Activated T-helper 1 cell treated with anti-CD3 and anti-CD28 coated beads, Interleukin-12 subunit alpha, Interleukin-12 subunit beta, Interleukin-2, Interleukin-4 antibody, amounts not matched to agents 30 ng/mL and 10 ng/mL and 1 ng/mL, durations not matched to agents 14 hours and 24 hours and 36 hours (primary cell): ENCODE data around the gene ZC3H13. TPM values are rescaled to one million over a fixed set of nuclear protein-coding genes. Genes with fewer than 3 reads are reported as not detected.

ENCODE experiments used
- DNase-seq: peaks from one replicate; pipeline ENCODE4 v3.0.0; 2021; ENCODE audit warnings: low spot score
- H3K27ac Mint-ChIP-seq: one replicate; pipeline ENCODE4 v1.8.0; 2021; ENCODE audit warnings: mild to moderate bottlenecking, mixed read lengths
- H3K27me3 Mint-ChIP-seq: one replicate; pipeline ENCODE4 v1.8.0; 2022; ENCODE audit warnings: mild to moderate bottlenecking, moderate library complexity, mixed read lengths; ENCODE audit not compliant: insufficient read depth
- H3K36me3 Mint-ChIP-seq: one replicate; pipeline ENCODE4 v1.8.0; 2021; ENCODE audit warnings: low read depth, mixed read lengths
- H3K4me1 Mint-ChIP-seq: one replicate; pipeline ENCODE4 v1.8.0; 2021; ENCODE audit warnings: low read depth, mixed read lengths
- H3K4me3 Mint-ChIP-seq: one replicate; pipeline ENCODE4 v1.8.0; 2021; ENCODE audit warnings: mild to moderate bottlenecking, moderate library complexity, mixed read lengths
- H3K9me3 Mint-ChIP-seq: one replicate; pipeline ENCODE4 v1.8.0; 2021; ENCODE audit warnings: mixed read lengths
- intact Hi-C: fragments of 100-400 bp; cut with micrococcal nuclease; formaldehyde crosslinking; loops from one replicate; pipeline ENCODE4 v1.15.1; 2024
- total RNA-seq: library from RNA; stranded (reverse); gene quantifications from 2 replicates; pipeline ENCODE4 v1.2.3, GENCODE V29; 2022

The ZC3H13 gene
- total RNA-seq, 1 donor from 2014 or later, result 52.0 TPM

GRCh38 chr13:46085737-46086136 is 33.2 kb upstream of the ZC3H13 start:
- intact Hi-C loops, result no loop called here
- Mint-ChIP-seq H3K4me3 (no peak overlapping the region), H3K27ac (no peak overlapping the region), H3K36me3 (no peaks in the 10 kb centered on the region), H3K27me3 (peaks cover 3% of the 10 kb centered on the region), H3K9me3 (no peaks in the 10 kb centered on the region), H3K4me1 (peaks cover 4% of the 10 kb centered on the region)
- DNase-seq, result no peak

GRCh38 chr13:46082324-46082723 is 29.8 kb upstream of the ZC3H13 start:
- Mint-ChIP-seq H3K9me3 (no peaks in the 10 kb centered on the region), H3K4me1 (no peaks in the 10 kb centered on the region), H3K4me3 (no peak overlapping the region), H3K36me3 (no peaks in the 10 kb centered on the region), H3K27me3 (peaks cover 6% of the 10 kb centered on the region), H3K27ac (no peak overlapping the region)
- intact Hi-C loops, result no loop called here
- DNase-seq, result no peak

GRCh38 chr13:46079770-46080169 is 27.2 kb upstream of the ZC3H13 start:
- no peak overlapping the region for H3K27ac Mint-ChIP-seq
- no peaks in the 10 kb centered on the region for H3K36me3 Mint-ChIP-seq
- H3K4me3 Mint-ChIP-seq, result no peak overlapping the region
- H3K9me3 Mint-ChIP-seq, result no peaks in the 10 kb centered on the region
- intact Hi-C loops, result no loop called here
- H3K4me1 Mint-ChIP-seq, result no peaks in the 10 kb centered on the region
- DNase-seq, result no peak
- H3K27me3 Mint-ChIP-seq, result peaks cover 14% of the 10 kb centered on the region

GRCh38 chr13:46077265-46077664 is 24.7 kb upstream of the ZC3H13 start:
- Mint-ChIP-seq H3K4me1 (no peaks in the 10 kb centered on the region), H3K27me3 (peaks cover 14% of the 10 kb centered on the region), H3K36me3 (no peaks in the 10 kb centered on the region), H3K9me3 (no peaks in the 10 kb centered on the region), H3K4me3 (no peak overlapping the region), H3K27ac (no peak overlapping the region)
- intact Hi-C loops, result no loop called here
- DNase-seq, result no peak

- Mint-ChIP-seq H3K27me3 (peaks cover 14% of the 10 kb centered on the region), H3K9me3 (no peaks in the 10 kb centered on the region), H3K27ac (no peak overlapping the region), H3K4me3 (no peak overlapping the region), H3K4me1 (no peaks in the 10 kb centered on the region), H3K36me3 (no peaks in the 10 kb centered on the region)
- no peak for DNase-seq
- intact Hi-C loops, result no loop called here
These were observed 24.3 kb upstream of the ZC3H13 start for GRCh38 chr13:46076827-46077226.

- Mint-ChIP-seq H3K4me1 (no peaks in the 10 kb centered on the region), H3K36me3 (no peaks in the 10 kb centered on the region), H3K9me3 (no peaks in the 10 kb centered on the region), H3K4me3 (no peak overlapping the region), H3K27me3 (peaks cover 14% of the 10 kb centered on the region), H3K27ac (no peak overlapping the region)
- intact Hi-C loops, result no loop called here
- no peak for DNase-seq
These were observed 23.3 kb upstream of the ZC3H13 start for GRCh38 chr13:46075811-46076210.

- DNase-seq, result no peak
- H3K9me3 Mint-ChIP-seq, result no peaks in the 10 kb centered on the region
- no peak overlapping the region for H3K4me3 Mint-ChIP-seq
- H3K36me3 Mint-ChIP-seq, result no peaks in the 10 kb centered on the region
- H3K27ac Mint-ChIP-seq, result no peak overlapping the region
- peaks cover 7% of the 10 kb centered on the region for H3K27me3 Mint-ChIP-seq
- H3K4me1 Mint-ChIP-seq, result no peaks in the 10 kb centered on the region
- intact Hi-C loops, result no loop called here
These were observed 19.2 kb upstream of the ZC3H13 start for GRCh38 chr13:46071590-46072249.

GRCh38 chr13:46063292-46063691 is 10.7 kb upstream of the ZC3H13 start:
- no peak overlapping the region for H3K4me3 Mint-ChIP-seq
- H3K27me3 Mint-ChIP-seq, result peaks cover 4% of the 10 kb centered on the region
- no peaks in the 10 kb centered on the region for H3K36me3 Mint-ChIP-seq
- no peaks in the 10 kb centered on the region for H3K9me3 Mint-ChIP-seq
- H3K27ac Mint-ChIP-seq, result no peak overlapping the region
- intact Hi-C loops, result no loop called here
- H3K4me1 Mint-ChIP-seq, result no peaks in the 10 kb centered on the region
- DNase-seq, result no peak

- DNase-seq, result no peak
- Mint-ChIP-seq H3K9me3 (no peaks in the 10 kb centered on the region), H3K4me1 (no peaks in the 10 kb centered on the region), H3K27me3 (peaks cover 4% of the 10 kb centered on the region), H3K4me3 (no peak overlapping the region), H3K27ac (no peak overlapping the region), H3K36me3 (no peaks in the 10 kb centered on the region)
- intact Hi-C loops, result no loop called here
These were observed 9.6 kb upstream of the ZC3H13 start for GRCh38 chr13:46062185-46062584.

GRCh38 chr13:46059405-46059804 is 6.9 kb upstream of the ZC3H13 start:
- no peaks in the 10 kb centered on the region for H3K4me1 Mint-ChIP-seq
- peaks cover 1% of the 10 kb centered on the region for H3K36me3 Mint-ChIP-seq
- intact Hi-C loops, result loop anchor here (10.0 kb wide), 1 partner anchor 495 kb away; the partner anchor contains the start of gene LRCH1
- no peak overlapping the region for H3K4me3 Mint-ChIP-seq
- H3K27me3 Mint-ChIP-seq, result peaks cover 6% of the 10 kb centered on the region
- H3K9me3 Mint-ChIP-seq, result no peaks in the 10 kb centered on the region
- DNase-seq, result no peak
- no peak overlapping the region for H3K27ac Mint-ChIP-seq

GRCh38 chr13:46058268-46058667 is 5.7 kb upstream of the ZC3H13 start:
- peaks cover 13% of the 10 kb centered on the region for H3K27me3 Mint-ChIP-seq
- DNase-seq, result no peak
- H3K4me3 Mint-ChIP-seq, result no peak overlapping the region
- no peak overlapping the region for H3K27ac Mint-ChIP-seq
- H3K9me3 Mint-ChIP-seq, result no peaks in the 10 kb centered on the region
- intact Hi-C loops, result loop anchor here (10.0 kb wide), 1 partner anchor 497 kb away; the partner anchor contains the start of gene LRCH1
- peaks cover 6% of the 10 kb centered on the region for H3K4me1 Mint-ChIP-seq
- H3K36me3 Mint-ChIP-seq, result peaks cover 1% of the 10 kb centered on the region

- H3K36me3 Mint-ChIP-seq, result peaks cover 1% of the 10 kb centered on the region
These were observed 4.9 kb upstream of the ZC3H13 start for GRCh38 chr13:46057256-46058015.

More at GRCh38 chr13:46057256-46058015, 4.9 kb upstream of the ZC3H13 start:
- Mint-ChIP-seq H3K4me1 (peaks cover 12% of the 10 kb centered on the region), H3K9me3 (no peaks in the 10 kb centered on the region), H3K27me3 (peaks cover 15% of the 10 kb centered on the region), H3K27ac (no peak overlapping the region), H3K4me3 (no peak overlapping the region)
- intact Hi-C loops, result loop anchor here (10.0 kb wide), 1 partner anchor 497 kb away; the partner anchor contains the start of gene LRCH1
- no peak for DNase-seq
